NT2/D1 (cell line): Measurements from ENCODE around the gene OGFOD1.

Experiments used
- DNase-seq: peaks from one replicate; pipeline ENCODE4 v3.0.0-alpha.2; 2011; ENCODE audit warnings: low read depth, low spot score
- H3K27me3 ChIP-seq: 2 replicates; pipeline ENCODE4 v1.6.0; 2011; ENCODE audit warnings: mild to moderate bottlenecking; ENCODE audit not compliant: insufficient read length, insufficient read depth
- H3K36me3 ChIP-seq: 2 replicates; pipeline ENCODE4 v1.6.1; 2011; ENCODE audit warnings: mild to moderate bottlenecking, low read length, mixed read lengths; ENCODE audit not compliant: insufficient read depth, insufficient read length
- H3K4me1 ChIP-seq: 2 replicates; pipeline ENCODE4 v1.5.1; 2011; ENCODE audit not compliant: insufficient read depth, insufficient read length
- H3K4me3 ChIP-seq: 2 replicates; pipeline ENCODE4 v1.5.1; 2011; ENCODE audit warnings: low read depth; ENCODE audit not compliant: insufficient read length
- H3K9ac ChIP-seq: 2 replicates; pipeline ENCODE4 v1.6.0; 2011; ENCODE audit warnings: low read depth; ENCODE audit not compliant: insufficient read length
- H3K9me3 ChIP-seq: 2 replicates; pipeline ENCODE4 v1.5.1; 2011; ENCODE audit warnings: mild to moderate bottlenecking, low read length; ENCODE audit not compliant: insufficient read depth
- SUZ12 ChIP-seq: IDR thresholded peaks from 2 replicates; pipeline ENCODE4 v1.6.1; 2011; ENCODE audit not compliant: insufficient read length, insufficient read depth; ENCODE audit errors: extremely low read depth
- YY1 ChIP-seq: IDR thresholded peaks from 2 replicates; pipeline ENCODE4 v1.6.1; 2011; ENCODE audit not compliant: insufficient read length, insufficient read depth
- ZNF274 ChIP-seq: IDR thresholded peaks from 2 replicates; pipeline ENCODE4 v1.6.1; 2011; ENCODE audit warnings: mild to moderate bottlenecking, low read depth, low read length

The OGFOD1 gene

DNA sequence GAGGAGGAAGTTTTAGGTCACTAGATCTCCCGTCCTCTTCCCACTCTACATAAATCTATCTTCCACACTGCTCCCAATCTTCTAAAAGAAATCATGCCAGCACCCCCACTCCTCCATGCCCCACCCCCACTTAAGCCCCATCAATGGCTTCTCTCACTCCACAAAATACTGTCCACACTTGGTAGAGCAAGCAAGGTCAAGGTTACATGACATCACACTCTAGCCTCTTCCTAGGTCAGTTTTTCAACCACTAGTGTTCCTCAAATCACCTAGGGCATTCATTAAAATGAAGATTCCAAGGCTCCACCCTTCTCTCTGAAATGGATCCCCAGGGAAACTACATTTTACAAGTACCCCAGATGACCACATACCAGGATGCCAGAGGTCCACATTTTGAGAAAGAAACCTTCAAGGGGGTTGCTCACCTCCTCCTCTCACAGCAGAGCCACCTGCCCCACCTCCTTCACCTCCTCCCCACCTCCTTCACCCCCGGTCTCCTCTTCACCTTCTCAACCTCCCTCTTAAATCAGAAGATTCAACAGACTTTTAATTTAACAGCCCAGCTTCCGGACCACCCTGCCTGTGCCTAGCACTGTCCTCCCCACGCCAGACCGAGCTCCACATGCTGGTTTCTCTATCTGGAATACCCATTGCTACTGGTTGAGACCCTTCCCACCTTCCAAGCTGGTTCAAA, 29.2 kb upstream of the OGFOD1 start:
- Histone ChIP-seq H3K4me3 (no peak overlapping the region), H3K9me3 (no peaks in the 10 kb centered on the region), H3K27me3 (no peaks in the 10 kb centered on the region), H3K9ac (no peak overlapping the region), H3K4me1 (no peaks in the 10 kb centered on the region), H3K36me3 (no peaks in the 10 kb centered on the region)
- TF ChIP-seq SUZ12 (no peak), YY1 (no peak), ZNF274 (no peak)
- DNase-seq, result no peak

DNA sequence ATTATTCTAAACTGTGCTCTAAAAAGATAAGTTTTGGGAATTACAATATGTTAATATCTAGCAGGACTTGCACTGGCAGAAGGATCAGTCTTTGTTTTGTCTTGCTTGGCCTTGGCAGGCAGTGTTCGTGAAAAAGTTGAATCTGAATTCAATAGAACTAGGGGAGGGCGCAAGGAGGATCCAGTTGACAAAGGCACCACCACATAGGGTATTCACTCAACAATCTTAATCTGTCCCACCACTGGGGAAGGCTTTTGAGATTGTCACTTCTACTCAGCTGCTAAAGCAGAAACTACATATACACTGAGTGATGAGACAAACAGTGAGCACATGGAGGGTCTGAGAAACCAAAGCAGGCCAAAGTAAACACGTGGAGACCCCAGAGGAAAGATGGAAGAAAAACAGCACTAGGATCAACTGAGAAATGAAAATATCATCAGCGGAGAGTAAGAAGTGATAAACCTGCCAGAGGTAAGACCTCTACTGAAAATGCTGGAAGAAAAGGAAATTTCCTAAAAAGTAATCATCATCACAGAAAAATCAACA, 28.4 kb upstream of the OGFOD1 start:
- TF ChIP-seq YY1, result no peak
- TF ChIP-seq ZNF274, result no peak
- no peak for TF ChIP-seq SUZ12
- Histone ChIP-seq H3K9ac (no peak overlapping the region), H3K4me1 (no peaks in the 10 kb centered on the region), H3K9me3 (no peaks in the 10 kb centered on the region), H3K4me3 (no peak overlapping the region), H3K36me3 (no peaks in the 10 kb centered on the region), H3K27me3 (no peaks in the 10 kb centered on the region)
- DNase-seq, result no peak

GRCh38 chr16:56423584-56424403, 27.6 kb upstream of the OGFOD1 start:
- DNase-seq, result no peak

DNA sequence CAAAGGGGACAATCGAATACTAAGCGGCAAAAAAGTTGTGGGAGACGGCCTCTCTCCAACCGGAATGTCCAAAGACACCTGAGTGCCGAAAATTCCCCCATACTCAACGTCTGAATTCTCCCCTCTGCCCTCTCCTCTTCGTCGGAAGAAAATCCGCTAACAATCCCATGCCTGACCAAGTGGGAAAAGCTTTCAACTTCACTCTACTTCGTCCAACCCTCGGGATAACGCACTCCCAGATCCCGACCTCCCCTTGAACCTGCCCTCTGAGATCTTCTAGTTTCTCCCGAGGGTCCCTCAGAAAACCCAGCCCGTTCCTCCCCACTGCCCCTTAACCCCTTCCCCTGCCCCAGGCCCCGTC, 27.0 kb upstream of the OGFOD1 start:
- DNase-seq, result no peak
- H3K4me1 ChIP-seq, result no peaks in the 10 kb centered on the region
- H3K9ac ChIP-seq, result peak overlapping the region; percentile 78
- H3K36me3 ChIP-seq, result no peaks in the 10 kb centered on the region
- no peaks in the 10 kb centered on the region for H3K27me3 ChIP-seq
- H3K9me3 ChIP-seq, result no peaks in the 10 kb centered on the region
- peak overlapping the region; percentile 83 for H3K4me3 ChIP-seq
- TF ChIP-seq SUZ12 (no peak), YY1 (no peak), ZNF274 (no peak)

More at GRCh38 chr16:56423584-56424403, 27.6 kb upstream of the OGFOD1 start:
- TF ChIP-seq ZNF274 (no peak), YY1 (no peak), SUZ12 (no peak)
- peak overlapping the region; percentile 78 for H3K9ac ChIP-seq
- H3K27me3 ChIP-seq, result no peaks in the 10 kb centered on the region
- H3K9me3 ChIP-seq, result no peaks in the 10 kb centered on the region
- H3K36me3 ChIP-seq, result no peaks in the 10 kb centered on the region
- H3K4me3 ChIP-seq, result peak overlapping the region; percentile 83
- no peaks in the 10 kb centered on the region for H3K4me1 ChIP-seq

- Histone ChIP-seq H3K9me3 (no peaks in the 10 kb centered on the region), H3K4me1 (no peaks in the 10 kb centered on the region), H3K9ac (peak overlapping the region; percentile 94), H3K27me3 (no peaks in the 10 kb centered on the region), H3K36me3 (no peaks in the 10 kb centered on the region), H3K4me3 (peak overlapping the region; percentile 83)
- no peak for TF ChIP-seq ZNF274
- TF ChIP-seq YY1, result no peak
- TF ChIP-seq SUZ12, result no peak
- DNase-seq, result no peak
Observed at GRCh38 chr16:56424791-56425438, 26.4 kb upstream of the OGFOD1 start.

DNA sequence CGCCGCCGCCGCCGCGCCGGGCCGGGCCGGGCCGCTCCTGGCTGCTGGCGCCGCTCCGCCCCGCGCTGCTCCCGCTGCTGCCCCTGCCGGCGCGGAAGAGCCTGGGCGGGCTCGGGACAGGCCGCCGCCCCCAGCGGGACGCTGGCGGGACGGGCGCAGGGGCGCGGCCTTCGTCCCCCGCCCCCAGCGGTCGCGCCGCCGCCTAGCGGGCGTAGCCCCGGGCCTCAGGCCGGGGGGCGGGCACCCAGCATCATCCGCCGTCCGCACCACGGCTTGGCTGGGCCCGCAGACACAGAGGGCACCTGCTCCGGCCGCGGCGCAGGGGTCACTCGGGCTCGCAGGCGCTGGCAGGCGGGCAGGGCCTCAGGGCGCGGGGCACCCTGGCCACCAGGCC, 25.9 kb upstream of the OGFOD1 start, which contains the start of gene AMFR:
TSS of gene AMFR (minus strand) at position 107 of the 394 bp plus-strand sequence. CDS start 218 bp downstream, outside the sequence.
- Histone ChIP-seq H3K27me3 (no peaks in the 10 kb centered on the region), H3K9ac (peak within 1 kb of the TSS; percentile 94), H3K4me1 (no peaks in the 10 kb centered on the region), H3K9me3 (no peaks in the 10 kb centered on the region), H3K4me3 (peak within 1 kb of the TSS; percentile 83), H3K36me3 (peaks cover 3% of the 10 kb centered on the region)
- TF ChIP-seq YY1 (no peak), ZNF274 (no peak), SUZ12 (no peak)
- DNase-seq, result peak; percentile 75

DNA sequence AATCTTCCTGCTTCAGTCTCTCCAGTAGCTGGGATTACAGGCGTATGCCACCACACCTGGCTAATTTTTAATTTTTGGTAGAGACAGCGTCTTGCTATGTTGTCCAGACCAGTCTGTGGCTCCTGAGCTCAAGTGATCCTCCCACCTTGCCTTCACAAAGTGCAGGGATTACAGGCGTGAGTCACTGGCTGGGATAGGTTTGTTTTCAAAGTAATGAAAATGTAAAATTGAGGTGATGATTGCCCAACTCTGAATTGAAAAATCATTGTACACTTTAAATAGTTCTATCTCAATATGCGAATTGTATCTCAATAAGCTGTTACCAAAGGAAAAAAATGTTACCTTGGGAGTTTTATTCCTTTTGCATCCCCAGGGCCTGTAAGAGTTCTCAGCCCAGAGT, 24.8 kb upstream of the OGFOD1 start:
- DNase-seq, result no peak
- Histone ChIP-seq H3K4me1 (no peaks in the 10 kb centered on the region), H3K9me3 (no peaks in the 10 kb centered on the region), H3K36me3 (peaks cover 13% of the 10 kb centered on the region), H3K27me3 (no peaks in the 10 kb centered on the region), H3K9ac (no peak overlapping the region), H3K4me3 (no peak overlapping the region)
- TF ChIP-seq YY1 (no peak), SUZ12 (no peak), ZNF274 (no peak)
